Suprapubic skin (tissue), 3 donors: ENCODE measurements around the gene TP53TG3D.
"Not testable (repeated sequence)": the region's sequence is repeated elsewhere in the genome, so short reads cannot be mapped to it uniquely, and the experiment has no call there.

Source experiments
- POLR2AphosphoS5 ChIP-seq, 3 donors: sonication (generic); formaldehyde crosslinking; IDR thresholded peaks; one replicate each; pipeline ENCODE4 v1.6.1; 2017; ENCODE audit warnings: antibody characterized with exemption in 3 of 3
- TF ChIP-seq, protein P1 (sequence below), 2 donors: fragments of 200-600 bp in 1 of 2; fragments of 450-650 bp in 1 of 2; sonication (generic) in 1 of 2; IDR thresholded peaks; one replicate each; pipeline ENCODE4 v1.5.1; 2016 to 2019; ENCODE audit warnings: antibody characterized with exemption in 2 of 2, mild to moderate bottlenecking in 1 of 2, moderate library complexity in 1 of 2

DNA sequence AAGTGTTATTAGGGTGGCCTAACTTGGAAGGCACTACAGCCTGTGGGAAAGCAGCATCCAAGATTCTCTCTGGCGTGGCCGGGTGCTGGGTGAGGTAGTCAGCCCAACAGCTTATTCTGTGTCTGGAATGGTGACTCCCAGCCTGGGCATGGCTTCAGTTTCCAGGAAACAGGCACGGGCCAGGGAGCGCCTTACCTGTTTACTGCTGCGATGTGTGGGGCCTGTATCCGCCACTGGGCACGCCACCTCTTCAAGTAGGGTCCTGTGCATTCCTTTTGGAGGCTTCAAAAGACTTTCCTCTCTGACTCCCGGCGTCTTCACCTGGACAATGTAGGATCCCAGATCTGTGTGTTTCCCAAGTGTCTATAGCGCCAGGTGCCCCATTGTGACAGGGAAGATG is 10.5 kb downstream of the TP53TG3D start:
- TF ChIP-seq, protein P1, sequence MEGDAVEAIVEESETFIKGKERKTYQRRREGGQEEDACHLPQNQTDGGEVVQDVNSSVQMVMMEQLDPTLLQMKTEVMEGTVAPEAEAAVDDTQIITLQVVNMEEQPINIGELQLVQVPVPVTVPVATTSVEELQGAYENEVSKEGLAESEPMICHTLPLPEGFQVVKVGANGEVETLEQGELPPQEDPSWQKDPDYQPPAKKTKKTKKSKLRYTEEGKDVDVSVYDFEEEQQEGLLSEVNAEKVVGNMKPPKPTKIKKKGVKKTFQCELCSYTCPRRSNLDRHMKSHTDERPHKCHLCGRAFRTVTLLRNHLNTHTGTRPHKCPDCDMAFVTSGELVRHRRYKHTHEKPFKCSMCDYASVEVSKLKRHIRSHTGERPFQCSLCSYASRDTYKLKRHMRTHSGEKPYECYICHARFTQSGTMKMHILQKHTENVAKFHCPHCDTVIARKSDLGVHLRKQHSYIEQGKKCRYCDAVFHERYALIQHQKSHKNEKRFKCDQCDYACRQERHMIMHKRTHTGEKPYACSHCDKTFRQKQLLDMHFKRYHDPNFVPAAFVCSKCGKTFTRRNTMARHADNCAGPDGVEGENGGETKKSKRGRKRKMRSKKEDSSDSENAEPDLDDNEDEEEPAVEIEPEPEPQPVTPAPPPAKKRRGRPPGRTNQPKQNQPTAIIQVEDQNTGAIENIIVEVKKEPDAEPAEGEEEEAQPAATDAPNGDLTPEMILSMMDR (IDR thresholded peaks at IDR 0.05) = not testable (repeated sequence)
- not testable (repeated sequence) for TF ChIP-seq POLR2AphosphoS5 (IDR thresholded peaks at IDR 0.05)
